Transverse colon (tissue), 4 donors: ENCODE results near the gene DDI2. TPM values are rescaled to one million over a fixed set of nuclear protein-coding genes. Genes with fewer than 3 reads are reported as not detected.

Experiments used
- DNase-seq: peaks from one replicate; pipeline ENCODE4 v3.0.0-alpha.2; 2019
- H3K27ac ChIP-seq, 4 donors: fragments of 200-600 bp; sonication (generic); 2 replicates each; pipeline ENCODE4 v1.5.1; 2016 to 2018; ENCODE audit warnings: inconsistent platforms in 4 of 4
- H3K27me3 ChIP-seq: fragments of 200-600 bp; sonication (generic); 2 replicates; pipeline ENCODE4 v1.5.1; 2017; ENCODE audit warnings: inconsistent platforms
- H3K36me3 ChIP-seq, 4 donors: fragments of 200-600 bp; sonication (generic); 2 replicates each; pipeline ENCODE4 v1.5.1; 2017 to 2019; ENCODE audit warnings: inconsistent platforms in 4 of 4
- H3K4me1 ChIP-seq, 4 donors: fragments of 200-600 bp; sonication (generic); 2 replicates each; pipeline ENCODE4 v1.5.1; 2017 to 2020; ENCODE audit warnings: inconsistent platforms in 4 of 4
- H3K4me3 ChIP-seq, 4 donors: fragments of 200-600 bp; sonication (generic); 1 replicate in 1 of 4; 2 replicates in 3 of 4; pipeline versions ENCODE4 v1.5.1 to v1.6.1; 2017 to 2019; ENCODE audit warnings: inconsistent platforms in 4 of 4
- H3K9me3 ChIP-seq, 2 donors: fragments of 200-600 bp; sonication (generic); 2 replicates each; pipeline ENCODE4 v1.5.1; 2017 to 2019; ENCODE audit warnings: inconsistent platforms in 2 of 2
- CTCF ChIP-seq, 5 experiments: fragments of 200-600 bp in 3 of 5; fragments of 450-650 bp in 2 of 5; sonication (generic) in 3 of 5; IDR thresholded peaks; 1 replicate in 2 of 5; 2 replicates in 3 of 5; pipeline ENCODE4 v1.5.1; 2016 to 2017; ENCODE audit warnings: antibody characterized with exemption in 5 of 5, inconsistent platforms in 3 of 5, mild to moderate bottlenecking in 2 of 5, moderate library complexity in 1 of 5
- EP300 ChIP-seq: sonication (generic); formaldehyde crosslinking; IDR thresholded peaks from one replicate; pipeline ENCODE4 v1.6.1; 2017; ENCODE audit warnings: antibody characterized with exemption, low read depth
- POLR2A ChIP-seq: fragments of 450-650 bp; IDR thresholded peaks from one replicate; pipeline ENCODE4 v1.6.1; 2016; ENCODE audit warnings: antibody characterized with exemption, mild to moderate bottlenecking, moderate library complexity
- POLR2AphosphoS5 ChIP-seq, 3 donors: sonication (generic); formaldehyde crosslinking; IDR thresholded peaks; one replicate each; pipeline ENCODE4 v1.6.1; 2016; ENCODE audit warnings: antibody characterized with exemption in 3 of 3
- WGBS, 2 donors: methylation state at CpG; one replicate each; pipeline ENCODE4 v1.1.5; 2018; ENCODE audit warnings: low coverage in 1 of 2; 5-methylcytosine and 5-hydroxymethylcytosine counted together
- in situ Hi-C, 4 donors: fragments of 200-750 bp; cut with MboI; loops; one replicate each; pipeline versions ENCODE4 v1.15.0 to v1.15.1; 2017; ENCODE audit warnings: low sequenced_read_pairs in 3 of 4, low pct_ligation_motif_present in 1 of 4, low pct_unique_long_range_greater_than_20kb in 1 of 4
- intact Hi-C: fragments of 100-400 bp; cut with DNase I; formaldehyde crosslinking; loops from one replicate; pipeline ENCODE4 v1.15.1; 2023; ENCODE audit warnings: low total_unique reads
- total RNA-seq, 4 donors: library from RNA; depleted of rRNA; stranded (reverse); fragments of >200 nt; gene quantifications; one replicate each; pipeline ENCODE4 v1.1.0, GENCODE V29; 2016

Gene DDI2
- total RNA-seq, 4 donors from 2014 or later, result 28.1 to 95.4 (median 42.9) TPM

- Histone ChIP-seq H3K27ac (peak overlapping the region in 1 of 4 donors; percentile 26), H3K9me3 (no peaks in the 10 kb centered on the region), H3K36me3 (peaks cover 0 to 15% (median 6%) of the 10 kb centered on the region in 4 donors), H3K27me3 (no peaks in the 10 kb centered on the region), H3K4me1 (peaks cover 13 to 52% (median 21%) of the 10 kb centered on the region in 4 donors), H3K4me3 (no peak overlapping the region)
- intact Hi-C loops (no loop called here), in situ Hi-C loops (no loop called here)
- no peak for DNase-seq
- TF ChIP-seq CTCF (IDR thresholded peaks at IDR 0.05) (no peak), POLR2A (no peak), POLR2AphosphoS5 (IDR thresholded peaks at IDR 0.05) (no peak), EP300 (no peak)
- 66 to 76% methylated on average over 10 to 13 of the region's 13 CpGs for WGBS, 2 donors
Measured at GRCh38 chr1:15625056-15625917, 8.0 kb downstream of the DDI2 start.

GRCh38 chr1:15626269-15626950 is 9.2 kb downstream of the DDI2 start:
- H3K9me3 ChIP-seq, result no peaks in the 10 kb centered on the region
- H3K4me3 ChIP-seq, result no peak overlapping the region
- WGBS, 2 donors, result 76 to 77% methylated on average over 9 to 11 of the region's 11 CpGs
- H3K27me3 ChIP-seq, result no peaks in the 10 kb centered on the region
- H3K27ac ChIP-seq, result no peak overlapping the region
- intact Hi-C loops, result no loop called here
- H3K4me1 ChIP-seq, result peaks cover 6 to 43% (median 14%) of the 10 kb centered on the region in 4 donors
- TF ChIP-seq EP300, result no peak
- TF ChIP-seq POLR2AphosphoS5 (IDR thresholded peaks at IDR 0.05), result no peak
- TF ChIP-seq CTCF (IDR thresholded peaks at IDR 0.05), result no peak
- TF ChIP-seq POLR2A, result no peak
- no peak for DNase-seq
- H3K36me3 ChIP-seq, result peaks cover 0 to 23% (median 11%) of the 10 kb centered on the region in 4 donors
- in situ Hi-C loops, result no loop called here

- Histone ChIP-seq H3K27ac (no peak overlapping the region), H3K4me1 (peaks cover 6 to 32% (median 14%) of the 10 kb centered on the region in 4 donors), H3K36me3 (peaks cover 0 to 32% (median 14%) of the 10 kb centered on the region in 4 donors), H3K9me3 (no peaks in the 10 kb centered on the region), H3K4me3 (no peak overlapping the region), H3K27me3 (no peaks in the 10 kb centered on the region)
- DNase-seq, result no peak
- intact Hi-C loops (no loop called here), in situ Hi-C loops (no loop called here)
- 36 to 47% methylated on average over 3 to 4 of the region's 4 CpGs for WGBS, 2 donors
- TF ChIP-seq EP300 (no peak), POLR2A (no peak), POLR2AphosphoS5 (IDR thresholded peaks at IDR 0.05) (no peak), CTCF (IDR thresholded peaks at IDR 0.05) (no peak)
Measured at GRCh38 chr1:15627343-15627988, 10.2 kb downstream of the DDI2 start.

- TF ChIP-seq CTCF (IDR thresholded peaks at IDR 0.05), result no peak
- TF ChIP-seq POLR2AphosphoS5 (IDR thresholded peaks at IDR 0.05), result no peak
- no peak for TF ChIP-seq EP300
- TF ChIP-seq POLR2A, result no peak
- peaks cover 0 to 35% (median 17%) of the 10 kb centered on the region in 4 donors for H3K36me3 ChIP-seq
- no peaks in the 10 kb centered on the region for H3K9me3 ChIP-seq
- WGBS, 2 donors, result 40 to 66% methylated on average over 1 of the region's 1 CpG
- no peaks in the 10 kb centered on the region for H3K27me3 ChIP-seq
- intact Hi-C loops, result no loop called here
- peaks cover 6 to 27% (median 14%) of the 10 kb centered on the region in 4 donors for H3K4me1 ChIP-seq
- no peak for DNase-seq
- H3K4me3 ChIP-seq, result no peak overlapping the region
- H3K27ac ChIP-seq, result no peak overlapping the region
- in situ Hi-C loops, result no loop called here
Measured at GRCh38 chr1:15628003-15628402, 10.7 kb downstream of the DDI2 start.
